ENCODE measurements around the gene CEP295NL. TPM values are rescaled to one million over a fixed set of nuclear protein-coding genes. Genes with fewer than 3 reads are reported as not detected.

The CEP295NL gene
- total RNA-seq, 1 experiment from 2014 or later = 0.66 TPM

DNA sequence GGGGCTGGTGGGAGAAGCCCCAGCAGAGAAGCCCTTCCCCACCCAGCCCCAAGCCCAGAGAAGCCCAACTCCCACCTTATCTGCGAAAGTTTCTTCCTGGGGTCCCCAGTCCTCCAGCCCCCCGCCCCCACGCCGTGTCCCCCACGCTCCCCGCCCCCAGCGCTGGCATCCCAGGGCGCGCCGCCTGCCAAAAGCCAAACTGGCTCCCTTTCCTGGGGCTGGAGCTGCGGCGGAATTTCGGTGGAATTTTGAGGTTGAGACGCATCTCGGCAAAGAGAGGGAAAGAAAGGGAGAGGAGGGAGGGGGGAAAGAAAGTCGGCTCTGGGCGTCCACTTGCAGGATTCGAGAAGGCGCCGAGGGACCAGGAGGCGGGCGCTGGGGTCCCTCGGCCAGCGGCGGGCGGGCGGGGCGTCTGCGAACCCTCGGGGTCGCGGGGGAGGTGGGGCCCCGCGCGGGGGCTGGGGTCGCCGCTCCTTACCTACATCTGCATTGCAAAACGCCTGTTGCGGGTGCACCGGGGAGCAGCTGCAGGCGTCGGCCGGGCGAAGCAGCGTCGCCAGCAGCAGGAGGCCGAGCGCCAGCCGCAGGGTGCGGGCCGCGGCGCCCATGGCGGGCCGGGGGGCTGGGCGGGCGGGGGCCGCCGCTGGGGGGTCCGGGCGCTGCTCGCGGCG lies 21.6 kb upstream of the CEP295NL start:
- TF ChIP-seq, protein P1, sequence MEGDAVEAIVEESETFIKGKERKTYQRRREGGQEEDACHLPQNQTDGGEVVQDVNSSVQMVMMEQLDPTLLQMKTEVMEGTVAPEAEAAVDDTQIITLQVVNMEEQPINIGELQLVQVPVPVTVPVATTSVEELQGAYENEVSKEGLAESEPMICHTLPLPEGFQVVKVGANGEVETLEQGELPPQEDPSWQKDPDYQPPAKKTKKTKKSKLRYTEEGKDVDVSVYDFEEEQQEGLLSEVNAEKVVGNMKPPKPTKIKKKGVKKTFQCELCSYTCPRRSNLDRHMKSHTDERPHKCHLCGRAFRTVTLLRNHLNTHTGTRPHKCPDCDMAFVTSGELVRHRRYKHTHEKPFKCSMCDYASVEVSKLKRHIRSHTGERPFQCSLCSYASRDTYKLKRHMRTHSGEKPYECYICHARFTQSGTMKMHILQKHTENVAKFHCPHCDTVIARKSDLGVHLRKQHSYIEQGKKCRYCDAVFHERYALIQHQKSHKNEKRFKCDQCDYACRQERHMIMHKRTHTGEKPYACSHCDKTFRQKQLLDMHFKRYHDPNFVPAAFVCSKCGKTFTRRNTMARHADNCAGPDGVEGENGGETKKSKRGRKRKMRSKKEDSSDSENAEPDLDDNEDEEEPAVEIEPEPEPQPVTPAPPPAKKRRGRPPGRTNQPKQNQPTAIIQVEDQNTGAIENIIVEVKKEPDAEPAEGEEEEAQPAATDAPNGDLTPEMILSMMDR (conservative IDR thresholded peaks at IDR 0.05) = no peak
- H2BK20ac ChIP-seq (ENCODE audit: low read depth, low read length, poor library complexity, severe bottlenecking) = no peak overlapping the region
- H3K14ac ChIP-seq (ENCODE audit: insufficient read depth, low read length) = peak overlapping the region; percentile 35
- H3K79me1 ChIP-seq (ENCODE audit: insufficient read depth, low read depth, low read length, poor library complexity, severe bottlenecking) = peaks cover 4% of the 10 kb centered on the region
- H3K4ac ChIP-seq (ENCODE audit: low read depth, low read length) = no peak overlapping the region
- H3K9me3 Mint-ChIP-seq = no peaks in the 10 kb centered on the region
- H3K4me1 ChIP-seq (ENCODE audit: insufficient read depth, low read length) = peaks cover 3% of the 10 kb centered on the region; the same call in 1 of the 2 replicates
- H3K27ac ChIP-seq (ENCODE audit: insufficient read length, low read depth, low read length) = no peak overlapping the region
- H3K23ac ChIP-seq (ENCODE audit: insufficient read length, low read depth, low read length) = no peak overlapping the region
- H3K4me1 Mint-ChIP-seq = peaks cover 16 to 45% of the 10 kb centered on the region in 2 experiments
- no peak overlapping the region for H2BK15ac ChIP-seq (ENCODE audit: low read depth, low read length)
- no peaks in the 10 kb centered on the region for H4K20me1 ChIP-seq (ENCODE audit: control insufficient read depth, insufficient read depth, insufficient read length)
- no peak overlapping the region for H3K56ac ChIP-seq (ENCODE audit: insufficient read length, low read depth, low read length)
- peak overlapping the region; percentile 71 for H3K4me2 ChIP-seq (ENCODE audit: insufficient read depth, insufficient read length, low read length)
- H3K27me3 Mint-ChIP-seq (ENCODE audit: low read depth) = peaks cover 24% of the 10 kb centered on the region
- peak overlapping the region; percentile 51 for H3K18ac ChIP-seq (ENCODE audit: insufficient read length, low read depth, low read length)
- H2AK5ac ChIP-seq (ENCODE audit: insufficient read length, low read length) = no peak overlapping the region
- WGBS (ENCODE audit: extremely low coverage, insufficient read length, low lambda C conversion rate) = no CpG with 5 or more reads among the region's 64 CpGs
- no peaks in the 10 kb centered on the region; the same call in 1 of the 2 replicates for H3K79me2 ChIP-seq (ENCODE audit: insufficient read depth, low read length)
- no peak overlapping the region for H2BK120ac ChIP-seq (ENCODE audit: low read depth, low read length, poor library complexity, severe bottlenecking)
- no peaks in the 10 kb centered on the region for H3K9me3 ChIP-seq (ENCODE audit: control insufficient read depth, low read depth, low read length)
- H2AFZ ChIP-seq (ENCODE audit: low read length) = no peak overlapping the region
- H3K9ac ChIP-seq (ENCODE audit: extremely low read depth, insufficient read length, low read length) = no peak overlapping the region
- H3K27me3 ChIP-seq (ENCODE audit: insufficient read depth, low read length) = no peaks in the 10 kb centered on the region
- no peak overlapping the region for H4K91ac ChIP-seq (ENCODE audit: insufficient read length, low read depth, low read length)
- H3K23me2 ChIP-seq (ENCODE audit: insufficient read length, low read depth, low read length, poor library complexity, severe bottlenecking) = peaks cover 10% of the 10 kb centered on the region
- peaks cover 0 to 1% (median 0%) of the 10 kb centered on the region in 3 experiments; a peak in 1 of 7 replicates for H3K36me3 Mint-ChIP-seq (ENCODE audit: insufficient read depth in 1 of 3, low read depth in 3 of 3)
- peak overlapping the region; percentile 71 to 83 for H3K4me3 Mint-ChIP-seq
- DNase-seq = peak; percentile 73
- no peak overlapping the region for H3T11ph ChIP-seq (ENCODE audit: low read length)
- H3K27ac Mint-ChIP-seq = no peak overlapping the region
- H4K8ac ChIP-seq (replicated peaks; ENCODE audit: insufficient read length, low read depth, low read length) = no peak overlapping the region
- no peak overlapping the region for H2BK12ac ChIP-seq (ENCODE audit: insufficient read length, low read depth, low read length)
- H4K5ac ChIP-seq (ENCODE audit: insufficient read length, low read depth, low read length) = no peak overlapping the region
- H2BK5ac ChIP-seq (ENCODE audit: insufficient read length, low read length) = no peak overlapping the region

All from H9 (cell line).